Calu3 (cell line): ENCODE measurements around the gene NOP10. TPM values are rescaled to one million over a fixed set of nuclear protein-coding genes. Genes with fewer than 3 reads are reported as not detected.

ENCODE experiments used
- BruUV-seq: library from RNA; stranded (reverse); fragments of 400-500 nt; replicated peaks from 2 replicates; lab custom pipeline; 2021; lab: Mats Ljungman, UMichigan
- CTCF ChIA-PET: fragments of 300-600 bp; sonication (Branson Sonifier 250); formaldehyde crosslinking; loops from one replicate; lab custom pipeline; 2022; ENCODE audit warnings: antibody characterized with exemption; lab: Charles Lee
- DNase-seq: peaks from one replicate; pipeline ENCODE4 v3.0.0; 2022
- H3K27ac Mint-ChIP-seq: one replicate; pipeline ENCODE4 v1.8.0; 2022; ENCODE audit warnings: mixed read lengths; ENCODE audit not compliant: unreplicated experiment
- H3K27me3 Mint-ChIP-seq: one replicate; pipeline ENCODE4 v1.8.0; 2022; ENCODE audit warnings: mixed read lengths; ENCODE audit not compliant: unreplicated experiment
- H3K36me3 Mint-ChIP-seq: one replicate; pipeline ENCODE4 v1.8.0; 2022; ENCODE audit warnings: mild to moderate bottlenecking, moderate library complexity, mixed read lengths; ENCODE audit not compliant: insufficient read depth, unreplicated experiment
- H3K4me1 Mint-ChIP-seq: one replicate; pipeline ENCODE4 v1.8.0; 2022; ENCODE audit warnings: mild to moderate bottlenecking, low read depth, mixed read lengths; ENCODE audit not compliant: unreplicated experiment
- H3K4me3 Mint-ChIP-seq: one replicate; pipeline ENCODE4 v1.8.0; 2022; ENCODE audit warnings: mild to moderate bottlenecking, low read depth, moderate library complexity, mixed read lengths; ENCODE audit not compliant: unreplicated experiment
- H3K9me3 Mint-ChIP-seq: one replicate; pipeline ENCODE4 v1.8.0; 2022; ENCODE audit warnings: low read depth, mixed read lengths; ENCODE audit not compliant: unreplicated experiment
- CTCF ChIP-seq: fragments of 200-600 bp; IDR thresholded peaks from one replicate; pipeline ENCODE4 v1.8.0; 2022; ENCODE audit warnings: antibody characterized with exemption; ENCODE audit not compliant: unreplicated experiment
- intact Hi-C: fragments of 100-400 bp; cut with micrococcal nuclease; formaldehyde crosslinking; loops from one replicate; pipeline ENCODE4 v1.10.0; 2022; ENCODE audit not compliant: unreplicated experiment
- total RNA-seq: library from RNA; stranded (reverse); gene quantifications from 2 replicates; pipeline ENCODE4 v1.2.3, GENCODE V29; 2022

Gene NOP10
- total RNA-seq, 1 experiment from 2014 or later = 46.0 TPM

DNA sequence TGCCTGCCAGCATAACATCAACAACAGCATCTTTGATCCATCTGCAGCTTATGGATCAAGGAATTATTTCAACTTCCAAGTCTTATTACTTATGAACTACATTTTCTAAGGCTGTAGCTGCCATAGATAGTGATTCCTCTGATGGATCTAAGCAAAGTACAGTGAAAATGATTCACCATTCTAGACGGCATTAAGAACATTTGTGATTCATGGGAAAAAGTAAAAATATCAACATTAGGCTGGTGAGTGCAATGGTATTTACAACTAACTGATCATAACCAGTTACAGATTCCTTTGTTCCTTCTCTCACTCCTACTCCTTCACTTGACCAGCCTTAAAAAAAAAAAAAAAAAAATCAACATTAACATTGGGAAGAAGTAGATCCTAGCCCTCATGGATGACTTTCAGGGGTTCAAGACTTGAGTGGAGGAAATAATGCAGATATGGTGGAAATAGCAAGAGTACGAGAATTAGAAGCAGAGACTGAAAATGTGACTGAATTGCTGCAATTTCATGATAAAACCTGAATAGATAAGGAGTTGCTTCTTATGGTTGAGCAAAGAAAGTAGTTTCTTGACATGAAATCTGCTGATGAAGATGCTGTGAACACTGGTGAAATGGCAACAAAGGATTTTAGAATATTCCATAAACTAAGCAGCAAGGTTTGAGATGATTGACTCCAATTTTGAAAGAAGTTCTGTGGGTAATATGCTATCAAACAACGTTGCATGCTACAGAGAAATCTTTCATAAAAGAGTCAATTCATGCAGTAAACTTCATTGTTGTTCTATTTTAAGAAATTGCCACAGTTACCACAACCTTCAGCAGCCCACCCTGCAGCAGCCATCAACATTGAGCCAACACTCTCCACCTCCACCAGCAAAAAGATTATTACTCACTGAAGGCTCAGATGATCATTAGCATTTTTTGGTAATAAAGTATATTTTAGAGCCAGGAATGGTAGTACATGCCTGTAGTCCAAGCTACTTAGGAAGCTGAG is 28.1 kb downstream of the NOP10 start:
- Mint-ChIP-seq H3K4me3 (no peak overlapping the region), H3K4me1 (no peaks in the 10 kb centered on the region), H3K9me3 (no peaks in the 10 kb centered on the region), H3K27me3 (no peaks in the 10 kb centered on the region), H3K36me3 (peaks cover 5% of the 10 kb centered on the region), H3K27ac (no peak overlapping the region)
- DNase-seq = no peak
- CTCF ChIA-PET = no interaction called here
- BruUV-seq = no TSS peak
- intact Hi-C loops = no loop called here
- no peak for TF ChIP-seq CTCF

- H3K27me3 Mint-ChIP-seq = no peaks in the 10 kb centered on the region
- H3K4me3 Mint-ChIP-seq = no peak overlapping the region
- no peaks in the 10 kb centered on the region for H3K36me3 Mint-ChIP-seq
- H3K9me3 Mint-ChIP-seq = no peaks in the 10 kb centered on the region
- no peak overlapping the region for H3K27ac Mint-ChIP-seq
- TF ChIP-seq CTCF = no peak
- DNase-seq = no peak
- CTCF ChIA-PET = no interaction called here
- H3K4me1 Mint-ChIP-seq = no peaks in the 10 kb centered on the region
- BruUV-seq = no TSS peak
- intact Hi-C loops = no loop called here
Measured at GRCh38 chr15:34311563-34311962, 31.4 kb downstream of the NOP10 start.

DNA sequence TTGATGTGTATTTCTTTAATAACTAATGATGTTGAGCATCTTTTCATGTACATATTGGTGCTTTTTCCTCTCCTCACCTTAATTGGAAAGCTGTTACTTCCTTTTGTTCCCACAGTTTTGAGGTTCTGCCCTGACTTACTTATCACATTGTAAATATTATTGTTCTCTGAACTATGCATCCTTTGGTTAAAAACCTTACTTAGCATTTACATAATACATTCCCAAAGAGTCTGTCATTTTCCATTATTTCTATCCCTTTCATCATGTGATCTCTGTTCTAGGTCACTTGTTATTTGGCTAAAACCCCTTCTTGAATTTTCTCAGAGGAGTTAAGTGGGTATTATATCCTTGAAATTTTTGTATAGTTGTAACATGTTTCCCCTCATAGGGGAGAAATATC is 38.3 kb downstream of the NOP10 start:
- Mint-ChIP-seq H3K4me1 (no peaks in the 10 kb centered on the region), H3K36me3 (no peaks in the 10 kb centered on the region), H3K9me3 (no peaks in the 10 kb centered on the region), H3K4me3 (no peak overlapping the region), H3K27ac (no peak overlapping the region), H3K27me3 (no peaks in the 10 kb centered on the region)
- CTCF ChIA-PET = no interaction called here
- intact Hi-C loops = no loop called here
- TF ChIP-seq CTCF = no peak
- no peak for DNase-seq
- no TSS peak for BruUV-seq

DNA sequence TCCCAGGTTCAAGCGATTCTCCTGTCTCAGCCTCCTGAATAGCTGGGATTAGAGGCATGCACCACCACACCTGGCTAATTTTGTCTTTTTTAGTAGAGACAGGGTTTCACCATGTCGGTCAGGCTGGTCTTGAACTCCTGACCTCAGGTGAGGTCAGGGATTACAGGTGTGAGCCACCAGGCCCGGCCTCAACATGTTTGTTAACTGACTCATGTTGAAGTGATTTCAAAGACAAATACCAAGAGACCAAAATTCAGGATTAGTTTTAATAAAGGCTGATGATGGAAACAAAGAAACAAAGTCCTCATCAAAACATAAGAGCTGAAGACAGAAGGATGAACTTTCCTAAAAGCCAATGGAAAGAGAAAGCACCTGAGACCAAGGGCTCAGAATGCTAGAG is 41.9 kb downstream of the NOP10 start:
- no peaks in the 10 kb centered on the region for H3K4me1 Mint-ChIP-seq
- no peak overlapping the region for H3K27ac Mint-ChIP-seq
- no peaks in the 10 kb centered on the region for H3K27me3 Mint-ChIP-seq
- CTCF ChIA-PET = interaction anchor here (0.7 kb wide), 1 partner anchor 416 kb away, joined by 4 read pairs; no protein-coding TSS in a partner anchor
- TF ChIP-seq CTCF = no peak
- BruUV-seq = no TSS peak
- H3K9me3 Mint-ChIP-seq = no peaks in the 10 kb centered on the region
- no peak overlapping the region for H3K4me3 Mint-ChIP-seq
- DNase-seq = no peak
- no peaks in the 10 kb centered on the region for H3K36me3 Mint-ChIP-seq
- intact Hi-C loops = no loop called here
